H1 (cell line): ENCODE results near the gene KLKB1. TPM values are rescaled to one million over a fixed set of nuclear protein-coding genes. Genes with fewer than 3 reads are reported as not detected.

ENCODE experiments used
- CTCF ChIA-PET: fragments of 300-600 bp; sonication (Branson Sonifier 250); formaldehyde crosslinking; loops from one replicate; lab custom pipeline; 2021; ENCODE audit not compliant: partially characterized antibody; lab: Charles Lee
- POLR2A ChIA-PET: fragments of 300-600 bp; sonication (Branson Sonifier 250); formaldehyde crosslinking; loops from one replicate; lab custom pipeline; 2021; ENCODE audit warnings: inconsistent platforms; ENCODE audit not compliant: partially characterized antibody; lab: Charles Lee
- DNase-seq, 2 experiments: peaks; one replicate each; pipeline versions ENCODE4 v3.0.0 to v3.0.0-alpha.2; 2010 to 2022; ENCODE audit warnings: low spot score in 2 of 2, low read depth in 1 of 2, mixed read lengths in 1 of 2
- FAIRE-seq: peaks from 2 replicates; lab custom pipeline; 2011; peaks lifted over from hg19 to GRCh38; lab: Jason Lieb, UNC
- H2AFZ ChIP-seq: 2 replicates; pipeline ENCODE4 v1.8.1; 2012; ENCODE audit warnings: low read length, inconsistent platforms
- H2AK5ac ChIP-seq: 2 replicates; pipeline ENCODE4 v1.6.1; 2013; ENCODE audit warnings: low read depth, low read length
- H2BK120ac ChIP-seq: replicated peaks from 2 replicates; pipeline ENCODE3; 2013; ENCODE audit warnings: low read depth, low read length, inconsistent platforms
- H2BK12ac ChIP-seq: 2 replicates; pipeline ENCODE4 v1.6.1; 2013; ENCODE audit warnings: low read depth, low read length
- H2BK15ac ChIP-seq: 2 replicates; pipeline ENCODE4 v1.6.1; 2013; ENCODE audit warnings: low read length
- H2BK20ac ChIP-seq: 2 replicates; pipeline ENCODE4 v1.6.1; 2013; ENCODE audit warnings: low read length
- H2BK5ac ChIP-seq: 2 replicates; pipeline ENCODE4 v1.6.1; 2013; ENCODE audit warnings: low read depth, low read length
- H3K14ac ChIP-seq: 2 replicates; pipeline ENCODE4 v1.6.1; 2013; ENCODE audit warnings: inconsistent platforms; ENCODE audit not compliant: insufficient read length
- H3K18ac ChIP-seq: 2 replicates; pipeline ENCODE4 v1.6.1; 2013; ENCODE audit warnings: low read length; ENCODE audit errors: extremely low read depth
- H3K23ac ChIP-seq: 2 replicates; pipeline ENCODE4 v1.6.1; 2013; ENCODE audit warnings: inconsistent platforms; ENCODE audit not compliant: insufficient read length
- H3K23me2 ChIP-seq: 2 replicates; pipeline ENCODE4 v1.6.1; 2013; ENCODE audit warnings: low read depth, low read length
- H3K27ac ChIP-seq: 2 replicates; pipeline ENCODE4 v1.6.1; 2011; ENCODE audit warnings: low read depth, low read length, inconsistent platforms
- H3K27me3 ChIP-seq, 4 experiments: replicated peaks in 1 of 4; 1 replicate in 1 of 4; 2 replicates in 3 of 4; pipeline versions ENCODE4 v1.6.1 to v1.8.1; 2011 to 2013; ENCODE audit warnings: low read length in 3 of 4, mild to moderate bottlenecking in 3 of 4, inconsistent platforms in 2 of 4, mixed read lengths in 2 of 4, moderate library complexity in 1 of 4; ENCODE audit not compliant: control insufficient read depth in 3 of 4, insufficient read depth in 3 of 4; ENCODE audit errors: extremely low read depth in 1 of 4
- H3K36me3 ChIP-seq, 4 experiments: 2 replicates each; pipeline versions ENCODE4 v1.6.1 to v1.8.1; 2011 to 2013; ENCODE audit warnings: mild to moderate bottlenecking in 4 of 4, low read length in 3 of 4, moderate library complexity in 2 of 4, control low read depth in 1 of 4, inconsistent platforms in 1 of 4; ENCODE audit not compliant: insufficient read depth in 4 of 4, control insufficient read depth in 2 of 4
- H3K4ac ChIP-seq: replicated peaks from 2 replicates; pipeline ENCODE3; 2013; ENCODE audit warnings: low read length, low read depth, mixed read lengths, inconsistent platforms; ENCODE audit not compliant: insufficient read length
- H3K4me1 ChIP-seq, 4 experiments: replicated peaks in 1 of 4; 1 replicate in 1 of 4; 2 replicates in 3 of 4; pipeline versions ENCODE4 v1.6.1 to v1.8.1; 2011 to 2013; ENCODE audit warnings: low read length in 3 of 4, inconsistent platforms in 2 of 4, mixed read lengths in 1 of 4; ENCODE audit not compliant: insufficient read depth in 4 of 4, control insufficient read depth in 3 of 4
- H3K4me2 ChIP-seq, 2 experiments: 2 replicates each; pipeline versions ENCODE4 v1.6.1 to v1.8.1; 2011 to 2013; ENCODE audit warnings: low read depth in 2 of 2, low read length in 2 of 2, control low read depth in 1 of 2, inconsistent platforms in 1 of 2, mild to moderate bottlenecking in 1 of 2; ENCODE audit not compliant: insufficient read depth in 1 of 2
- H3K4me3 ChIP-seq, 4 experiments: fragments of 200-600, 300-600 bp in 1 of 4; sonication (generic), shearing (Covaris generic), sonication (Bioruptor Twin) in 1 of 4; 2 replicates each; pipeline versions ENCODE4 v1.5.1 to v1.8.1; 2011 to 2016; ENCODE audit warnings: low read length in 4 of 4, low read depth in 3 of 4, control low read depth in 2 of 4, inconsistent platforms in 2 of 4, mild to moderate bottlenecking in 2 of 4, mixed read lengths in 1 of 4, moderate library complexity in 1 of 4; ENCODE audit not compliant: insufficient read depth in 2 of 4; ENCODE audit errors: extremely low read depth in 1 of 4
- H3K56ac ChIP-seq: replicated peaks from 2 replicates; pipeline ENCODE3; 2013; ENCODE audit warnings: low read depth, mild to moderate bottlenecking, mixed read lengths, low read length, inconsistent platforms; ENCODE audit not compliant: insufficient read length
- H3K79me1 ChIP-seq: 2 replicates; pipeline ENCODE4 v1.6.1; 2013; ENCODE audit warnings: low read depth, low read length, control low read depth
- H3K79me2 ChIP-seq, 2 experiments: 2 replicates each; pipeline versions ENCODE4 v1.6.1 to v1.8.1; 2012 to 2013; ENCODE audit warnings: low read length in 2 of 2, mild to moderate bottlenecking in 2 of 2, inconsistent platforms in 1 of 2; ENCODE audit not compliant: insufficient read depth in 2 of 2, control insufficient read depth in 1 of 2
- H3K9ac ChIP-seq, 4 experiments: replicated peaks in 1 of 4; 1 replicate in 1 of 4; 2 replicates in 3 of 4; pipeline versions ENCODE4 v1.6.1 to v1.8.1; 2011 to 2013; ENCODE audit warnings: low read depth in 3 of 4, low read length in 3 of 4, control low read depth in 2 of 4, mild to moderate bottlenecking in 2 of 4, moderate library complexity in 2 of 4, inconsistent platforms in 1 of 4; ENCODE audit errors: extremely low read depth in 1 of 4
- H3K9me3 ChIP-seq, 2 experiments: 2 replicates each; pipeline versions ENCODE4 v1.6.1 to v1.8.1; 2012 to 2013; ENCODE audit warnings: mild to moderate bottlenecking in 2 of 2, moderate library complexity in 2 of 2, control low read depth in 1 of 2, inconsistent platforms in 1 of 2, low read depth in 1 of 2, low read length in 1 of 2, mixed read lengths in 1 of 2; ENCODE audit not compliant: insufficient read depth in 2 of 2
- H4K20me1 ChIP-seq, 2 experiments: replicated peaks in 1 of 2; 2 replicates each; pipeline versions ENCODE3 to v1.8.1; 2011 to 2013; ENCODE audit warnings: inconsistent platforms in 2 of 2, low read length in 2 of 2, mild to moderate bottlenecking in 1 of 2; ENCODE audit not compliant: insufficient read depth in 2 of 2, control insufficient read depth in 1 of 2
- H4K5ac ChIP-seq: 2 replicates; pipeline ENCODE4 v1.6.1; 2013; ENCODE audit warnings: low read length, low read depth, mixed read lengths, inconsistent platforms; ENCODE audit not compliant: insufficient read length
- H4K8ac ChIP-seq: 2 replicates; pipeline ENCODE4 v1.8.0; 2013; ENCODE audit warnings: mild to moderate bottlenecking, moderate library complexity, low read length, inconsistent platforms; ENCODE audit not compliant: insufficient read depth; ENCODE audit errors: extremely low read depth
- H4K91ac ChIP-seq: replicated peaks from 2 replicates; pipeline ENCODE3; 2013; ENCODE audit warnings: low read length, mixed read lengths, inconsistent platforms; ENCODE audit not compliant: insufficient read length
- CBX5 ChIP-seq: fragments of 300-800, 300-1000 bp; sonication (generic); IDR thresholded peaks from 2 replicates; pipeline ENCODE4 v1.7.1; 2016; ENCODE audit warnings: antibody characterized with exemption, low read length, low read depth
- KDM4A ChIP-seq: IDR thresholded peaks from one replicate; pipeline ENCODE4 v1.7.1; 2012; ENCODE audit warnings: low read depth, mild to moderate bottlenecking, moderate library complexity, low read length, inconsistent platforms; ENCODE audit not compliant: severe bottlenecking
- RNF2 ChIP-seq: fragments of 200-900, 300-1000 bp; sonication (generic); IDR thresholded peaks from 2 replicates; pipeline ENCODE4 v1.7.1; 2016; ENCODE audit warnings: borderline replicate concordance, low read depth, mild to moderate bottlenecking, antibody characterized with exemption, low read length; ENCODE audit not compliant: poor library complexity, severe bottlenecking; ENCODE audit errors: missing control alignments
- YY1 ChIP-seq: IDR thresholded peaks from 2 replicates; pipeline ENCODE4 v1.6.1; 2011; ENCODE audit warnings: low read depth, mild to moderate bottlenecking, low read length
- WGBS, 2 experiments: shearing (Covaris generic) in 1 of 2; methylation state at CpG; one replicate each; pipeline versions ENCODE4 v1.1.6 to v1.1.7; 2013 to 2015; ENCODE audit warnings: low lambda C conversion rate in 2 of 2, mixed read lengths in 2 of 2, inconsistent platforms in 1 of 2, low coverage in 1 of 2, missing lambda C conversion rate in 1 of 2; ENCODE audit not compliant: insufficient replicate concordance in 2 of 2, insufficient coverage in 1 of 2, insufficient read length in 1 of 2; ENCODE audit errors: extremely low coverage in 1 of 2, missing lambda C conversion rate in 1 of 2; 5-methylcytosine and 5-hydroxymethylcytosine counted together
- polyA plus RNA-seq, 7 experiments: library from polyadenylated mRNA; depleted of rRNA in 3 of 7; stranded (reverse) in 5 of 7; unstranded in 2 of 7; fragments of >200 nt in 5 of 7; fragments of 200-250 nt in 2 of 7; gene quantifications; 1 replicate in 5 of 7; 2 replicates in 1 of 7; 4 replicates in 1 of 7; pipeline versions ENCODE4 v1.2.1 to v1.2.3, GENCODE V29; 2011 to 2013; ENCODE audit warnings: missing spikeins in 2 of 7, mixed read lengths in 2 of 7
- total RNA-seq: library from RNA; stranded (reverse); fragmentation: NEBNext Ultra II Directional; extraction: Animal tissue kit (Norgen Biotek cat#: 25700); gene quantifications from 2 replicates; pipeline ENCODE4 v1.2.1, GENCODE V29; 2021

The KLKB1 gene
- total and polyA plus RNA-seq, 2 of the 8 experiments (the other 6 are each of a cell fraction or from before 2014, with no cell fraction given): 12.0 to 20.9 TPM

GRCh38 chr4:186191200-186192065 lies 35.9 kb upstream of the KLKB1 start, which contains the start of gene CYP4V2:
Gene CYP4V2 (plus strand): TSS chr4:186191567. CDS start chr4:186191824, 257 bp downstream.
- Histone ChIP-seq H2BK12ac (peak within 1 kb of the TSS; percentile 28; the same call in 1 of the 2 replicates), H3K23me2 (peaks cover 5% of the 10 kb centered on the region; the same call in 1 of the 2 replicates), H4K8ac (peak within 1 kb of the TSS; percentile 92), H3K56ac (peak within 1 kb of the TSS; percentile 73), H4K5ac (peak within 1 kb of the TSS; percentile 90), H3K27ac (peak within 1 kb of the TSS; percentile 26), H3K4ac (peak within 1 kb of the TSS; percentile 93), H3K4me1 (peaks cover 6 to 14% (median 8%) of the 10 kb centered on the region in 4 experiments; a peak in 5 of 7 replicates), H3K79me2 (no peaks in the 10 kb centered on the region), H3K9ac (peak within 1 kb of the TSS; percentile 46 to 61 (median 56)), H2BK15ac (no peak within 1 kb of the TSS; the same call in 1 of the 2 replicates), H3K23ac (no peak within 1 kb of the TSS), H3K36me3 (no peaks in the 10 kb centered on the region), H2BK5ac (peak within 1 kb of the TSS; percentile 78; the same call in 1 of the 2 replicates), H4K20me1 (no peaks in the 10 kb centered on the region), H3K9me3 (no peaks in the 10 kb centered on the region), H3K18ac (peak within 1 kb of the TSS; percentile 89), H3K4me2 (peak within 1 kb of the TSS; percentile 83 to 89), H3K27me3 (no peaks in the 10 kb centered on the region), H3K4me3 (peak within 1 kb of the TSS; percentile 80 to 87 (median 86)), H2AFZ (peak within 1 kb of the TSS; percentile 54; the same call in 1 of the 2 replicates), H2BK120ac (peak within 1 kb of the TSS; percentile 27), H4K91ac (peak within 1 kb of the TSS; percentile 81), H3K79me1 (no peaks in the 10 kb centered on the region), H2AK5ac (no peak within 1 kb of the TSS), H3K14ac (no peak within 1 kb of the TSS), H2BK20ac (no peak within 1 kb of the TSS)
- FAIRE-seq (no peak), DNase-seq (peak in 1 of 2 experiments; percentile 83)
- CTCF ChIA-PET: interaction anchor here (0.7 to 2.9 kb wide), 12 partner anchors 10 to 347 kb away, joined by 3 to 13 read pairs (median 3); no protein-coding TSS in a partner anchor
- 1% methylated on average over 71 of the region's 107 CpGs; no CpG with 5 or more reads in 1 of the 2 experiments for WGBS, 2 experiments
- POLR2A ChIA-PET: interaction anchor here (0.7 to 2.0 kb wide), 10 partner anchors 10 to 203 kb away, joined by 3 to 8 read pairs (median 4); partner anchors contain the start of gene F11
- TF ChIP-seq CBX5 (no peak), RNF2 (peak; percentile 17), KDM4A (peak; percentile 95), YY1 (no peak)
